D721Med (cell line): ENCODE measurements around the gene APBB1IP.

Experiments used
- DNase-seq: peaks from one replicate; pipeline ENCODE4 v3.0.0; 2011; ENCODE audit warnings: low spot score; ENCODE audit not compliant: insufficient read length
- FAIRE-seq: peaks from 2 replicates; lab custom pipeline; 2011; peaks lifted over from hg19 to GRCh38; lab: Jason Lieb, UNC
- CTCF ChIP-seq: IDR thresholded peaks from 2 replicates; pipeline ENCODE4 v1.5.1; 2012; ENCODE audit warnings: mild to moderate bottlenecking, control low read depth; ENCODE audit not compliant: insufficient read depth; ENCODE audit errors: missing control alignments

Gene APBB1IP

GRCh38 chr10:26412932-26413331, 25.2 kb upstream of the APBB1IP start:
- no peak for TF ChIP-seq CTCF
- DNase-seq: no peak
- no peak for FAIRE-seq

- DNase-seq (no peak), FAIRE-seq (no peak)
- TF ChIP-seq CTCF: no peak
Measured at GRCh38 chr10:26413375-26413774, 24.8 kb upstream of the APBB1IP start.

GRCh38 chr10:26417136-26417535, 21.0 kb upstream of the APBB1IP start:
- DNase-seq (no peak), FAIRE-seq (no peak)
- TF ChIP-seq CTCF: no peak

- TF ChIP-seq CTCF: no peak
- DNase-seq: no peak
- no peak for FAIRE-seq
Measured at GRCh38 chr10:26422977-26423376, 15.2 kb upstream of the APBB1IP start.

GRCh38 chr10:26423722-26424121, 14.4 kb upstream of the APBB1IP start:
- no peak for DNase-seq
- no peak for FAIRE-seq

GRCh38 chr10:26430641-26431163, 7.4 kb upstream of the APBB1IP start:
- FAIRE-seq (no peak), DNase-seq (no peak)
- no peak for TF ChIP-seq CTCF

More at GRCh38 chr10:26423722-26424121, 14.4 kb upstream of the APBB1IP start:
- TF ChIP-seq CTCF: no peak

GRCh38 chr10:26432938-26433337, 5.2 kb upstream of the APBB1IP start:
- no peak for FAIRE-seq
- no peak for DNase-seq
- TF ChIP-seq CTCF: no peak
